Skeletal muscle cell (primary cell): Measurements from ENCODE around the gene CDC27.
"Not testable (repeated sequence)": the region's sequence is repeated elsewhere in the genome, so short reads cannot be mapped to it uniquely, and the experiment has no call there.

Experiments
- DNase-seq: peaks from one replicate; pipeline ENCODE4 v3.0.0-alpha.2; 2010; ENCODE audit warnings: low read depth
- H3K4me3 ChIP-seq: 2 replicates; pipeline ENCODE4 v1.5.1; 2011; ENCODE audit warnings: low read depth, mild to moderate bottlenecking, control low read depth, low read length, moderate library complexity

CDC27 gene

DNA sequence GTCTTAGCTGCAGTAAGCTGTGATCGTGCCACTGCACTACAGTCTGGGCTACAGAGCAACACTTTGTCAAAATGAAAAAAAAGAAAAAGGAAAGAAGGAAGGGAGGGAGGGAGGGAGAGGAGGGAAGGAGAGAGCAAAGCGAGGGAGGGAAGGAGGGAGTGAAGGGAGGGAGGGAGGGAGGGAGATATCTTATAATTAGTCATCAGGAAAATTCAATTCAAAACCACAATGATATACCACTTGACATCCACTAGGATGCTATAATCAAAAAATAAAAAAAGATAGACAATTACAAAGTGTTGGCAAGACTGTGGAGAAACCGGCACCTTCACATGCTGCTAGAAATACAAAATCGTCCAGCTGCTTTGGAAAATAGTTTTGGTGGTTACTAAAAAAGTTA, 93.8 kb downstream of the CDC27 start:
- H3K4me3 ChIP-seq, result no peak overlapping the region
- no peak for DNase-seq

DNA sequence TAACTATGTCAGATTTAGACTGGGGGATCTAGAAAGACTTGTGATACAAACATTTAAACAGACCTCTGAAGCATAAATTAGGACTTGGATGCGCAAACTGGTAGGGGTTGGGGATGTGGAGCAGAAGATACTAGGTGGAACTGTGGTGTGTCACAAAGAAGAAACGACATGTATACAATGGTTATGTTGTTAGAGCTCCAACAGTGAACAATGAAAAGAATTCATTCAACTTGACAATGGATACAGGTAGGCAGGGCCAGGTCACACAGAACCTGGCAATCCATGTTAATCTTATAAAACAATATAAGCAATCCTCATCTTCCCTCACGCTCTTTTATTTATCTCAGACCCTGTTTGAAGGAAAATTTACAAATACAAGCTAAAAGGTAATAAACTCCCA, 102.0 kb downstream of the CDC27 start:
- no peak overlapping the region for H3K4me3 ChIP-seq

DNA sequence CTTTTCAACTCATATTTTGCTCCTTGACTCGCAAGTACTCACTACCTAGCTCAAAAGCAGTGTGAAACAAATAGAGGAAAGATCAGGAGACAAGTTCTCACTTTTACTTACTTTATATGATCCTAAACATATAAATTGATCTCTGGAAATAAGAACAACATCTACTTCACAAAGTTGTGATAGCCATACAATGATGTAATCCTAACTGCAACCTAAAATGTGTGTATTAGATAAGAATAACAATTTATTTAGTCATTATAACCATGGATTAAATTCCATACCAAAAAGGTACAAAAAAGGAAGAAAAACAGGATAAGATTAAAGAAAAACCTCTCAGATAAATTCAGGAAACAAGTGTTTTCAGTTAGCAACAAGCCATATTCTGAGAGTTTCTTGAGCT, 103.4 kb downstream of the CDC27 start:
- H3K4me3 ChIP-seq, result no peak overlapping the region
- DNase-seq, result no peak

More for the DNA sequence above, 102.0 kb downstream of the CDC27 start:
- no peak for DNase-seq

DNA sequence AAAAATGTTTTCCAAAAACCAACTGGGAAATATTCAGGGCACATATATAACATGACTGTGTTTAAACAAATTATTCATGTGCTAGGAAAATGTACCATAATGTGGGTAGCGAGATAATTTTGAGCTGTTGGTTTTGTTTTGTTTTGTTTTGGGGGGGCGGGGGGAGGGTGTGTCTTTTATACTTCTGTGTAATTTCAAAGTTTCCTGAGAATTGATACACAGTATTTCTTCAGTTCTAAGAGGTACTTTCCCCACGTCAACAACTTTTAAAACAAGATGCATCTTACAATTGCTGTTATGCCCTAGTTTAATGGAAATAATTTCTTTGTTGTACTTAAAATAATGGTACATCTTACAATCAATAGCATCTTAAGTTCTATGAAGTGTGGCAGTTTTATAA, 110.3 kb downstream of the CDC27 start:
- no peak overlapping the region for H3K4me3 ChIP-seq
- no peak for DNase-seq

DNA sequence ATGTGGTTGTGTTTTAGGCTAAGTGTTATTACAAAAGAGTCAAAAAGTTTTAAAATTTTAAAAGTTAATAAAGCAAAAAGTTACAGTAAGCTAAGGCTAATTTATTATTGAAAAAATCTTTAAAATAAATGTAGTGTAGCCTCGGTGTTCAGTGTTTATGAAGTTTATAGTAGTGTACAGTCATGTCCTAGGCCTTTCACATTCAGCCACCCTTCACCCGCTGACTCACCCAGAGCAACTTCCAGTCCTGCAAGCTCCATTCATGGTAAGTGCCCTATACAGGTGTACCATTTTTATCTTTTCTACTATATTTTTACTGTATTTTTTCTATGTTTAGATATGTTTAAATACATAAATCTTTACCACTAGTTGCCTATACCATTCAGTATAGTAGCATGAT, 111.5 kb downstream of the CDC27 start:
- no peak overlapping the region for H3K4me3 ChIP-seq
- DNase-seq, result no peak

DNA sequence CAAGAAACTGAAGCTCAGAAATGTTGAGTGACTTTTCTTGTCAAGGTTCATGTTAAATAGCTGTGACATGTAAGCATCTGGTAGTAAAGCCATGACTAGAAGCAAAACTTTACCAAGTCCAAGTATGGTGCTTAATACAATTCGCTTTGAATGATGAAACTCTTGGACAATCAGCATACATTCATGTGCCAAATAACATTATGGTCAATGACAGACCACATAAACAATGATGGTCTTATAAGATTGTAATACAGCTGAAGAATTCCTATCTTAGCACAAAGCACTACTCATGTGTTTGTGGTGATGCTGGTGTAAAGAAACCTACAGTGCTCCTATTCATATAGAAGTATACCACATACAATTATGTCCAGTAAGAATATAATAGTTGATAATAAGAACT, 112.9 kb downstream of the CDC27 start:
- DNase-seq, result no peak
- no peak overlapping the region for H3K4me3 ChIP-seq

DNA sequence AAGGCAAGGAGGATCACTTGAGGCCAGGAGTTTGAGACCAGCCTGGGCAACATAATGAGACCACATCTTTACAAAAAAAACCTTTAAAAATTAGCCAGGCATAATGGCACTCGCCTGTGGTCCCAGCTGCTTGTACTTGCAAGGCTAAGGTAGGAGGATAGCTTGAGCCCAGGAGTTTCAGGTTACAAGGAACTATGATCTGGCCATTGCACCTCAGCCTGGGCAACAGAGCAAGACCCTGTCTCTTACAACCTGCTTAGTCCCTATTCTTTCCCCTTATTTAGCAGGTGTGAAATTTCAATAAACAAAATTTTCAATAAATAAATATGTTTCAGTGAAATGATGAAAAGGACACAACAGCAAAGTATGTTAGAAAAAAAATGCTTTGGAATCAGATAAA, 114.7 kb downstream of the CDC27 start:
- H3K4me3 ChIP-seq, DNase-seq: not testable (repeated sequence)

DNA sequence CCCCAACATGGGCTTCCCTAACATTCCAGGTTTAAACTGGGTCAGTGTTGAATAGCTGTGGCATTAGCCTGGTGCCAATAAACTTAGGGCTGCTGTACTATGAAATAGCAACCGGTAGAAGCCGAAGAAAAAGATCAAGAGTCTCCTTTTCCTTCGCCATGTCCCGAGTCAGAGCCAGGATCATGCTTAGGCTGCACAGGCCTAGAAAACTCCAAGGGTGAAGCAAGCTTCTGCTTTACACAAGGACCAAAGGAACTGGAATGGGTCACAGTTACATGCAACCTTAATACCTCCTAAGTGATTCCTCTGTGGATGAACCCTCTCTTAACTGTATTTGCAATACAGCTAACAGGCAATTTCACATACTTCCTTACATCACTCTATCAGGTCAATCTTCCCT, 115.5 kb downstream of the CDC27 start:
- not testable (repeated sequence) for DNase-seq, H3K4me3 ChIP-seq

DNA sequence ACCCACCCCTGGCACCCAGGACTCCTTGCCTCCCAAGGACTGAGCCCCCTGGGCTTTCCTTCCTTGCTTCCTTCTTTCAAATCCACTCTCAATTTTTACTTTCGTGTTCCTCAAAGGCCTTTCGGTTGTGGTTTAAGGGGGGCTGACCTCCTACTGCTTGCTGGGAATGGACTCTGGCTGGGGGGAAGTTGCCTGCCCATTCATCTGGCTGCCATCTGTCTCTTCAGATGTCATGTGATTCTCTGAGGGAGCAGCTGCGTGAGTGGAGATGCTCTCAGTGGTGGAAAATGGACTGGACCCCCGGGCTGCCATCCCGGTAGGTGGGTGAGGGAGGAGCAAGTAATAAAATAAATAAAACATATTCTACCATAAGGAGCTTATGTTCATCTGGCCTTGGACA, 116.2 kb downstream of the CDC27 start:
- H3K4me3 ChIP-seq, result no peak overlapping the region
- peak; percentile 7 for DNase-seq

DNA sequence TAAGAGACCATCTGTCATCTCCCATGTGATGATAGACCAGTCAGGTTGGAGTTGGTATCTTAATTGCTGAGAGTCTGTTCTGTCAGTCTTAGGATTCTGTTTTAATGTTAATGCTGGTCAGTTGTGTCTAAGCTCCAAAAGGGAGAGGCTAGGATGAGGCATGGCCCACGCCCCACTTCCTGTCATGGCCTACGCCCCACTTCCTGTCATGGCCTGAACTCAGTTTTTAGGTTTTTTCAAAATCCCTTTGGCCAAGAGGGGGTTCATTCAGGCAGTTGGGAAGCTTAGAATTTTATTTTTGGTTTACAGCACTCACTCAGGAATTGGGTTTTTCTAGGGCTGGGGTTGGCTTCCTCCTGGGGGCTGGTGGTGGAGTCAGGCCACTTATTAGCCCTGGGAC, 117.9 kb downstream of the CDC27 start:
- not testable (repeated sequence) for H3K4me3 ChIP-seq, DNase-seq

DNA sequence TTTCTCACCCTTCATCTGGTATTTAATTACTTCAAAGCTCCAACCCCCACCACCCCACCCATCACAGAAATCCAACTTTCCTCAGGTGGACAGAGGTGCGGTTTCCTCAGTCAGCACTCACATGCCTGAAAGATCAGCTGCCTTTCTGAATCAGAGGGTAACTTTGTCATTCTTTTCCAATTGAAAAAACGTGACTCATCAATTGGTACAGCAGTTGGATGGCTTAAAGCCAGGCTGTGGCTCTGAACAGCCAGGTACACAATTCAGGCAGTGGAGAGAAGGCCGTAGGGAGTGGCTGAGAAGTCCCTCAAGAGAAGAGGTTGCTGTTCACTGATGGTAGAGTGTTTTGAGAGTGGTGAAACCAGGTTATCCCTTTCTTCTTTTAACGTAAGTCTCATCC, 118.8 kb downstream of the CDC27 start:
- not testable (repeated sequence) for DNase-seq, H3K4me3 ChIP-seq
